Measurements from ENCODE around the gene HOXB5.

HOXB5 gene

GRCh38 chr17:48571826-48572417, 21.7 kb downstream of the HOXB5 start:
- DNase-seq: no peak

DNA sequence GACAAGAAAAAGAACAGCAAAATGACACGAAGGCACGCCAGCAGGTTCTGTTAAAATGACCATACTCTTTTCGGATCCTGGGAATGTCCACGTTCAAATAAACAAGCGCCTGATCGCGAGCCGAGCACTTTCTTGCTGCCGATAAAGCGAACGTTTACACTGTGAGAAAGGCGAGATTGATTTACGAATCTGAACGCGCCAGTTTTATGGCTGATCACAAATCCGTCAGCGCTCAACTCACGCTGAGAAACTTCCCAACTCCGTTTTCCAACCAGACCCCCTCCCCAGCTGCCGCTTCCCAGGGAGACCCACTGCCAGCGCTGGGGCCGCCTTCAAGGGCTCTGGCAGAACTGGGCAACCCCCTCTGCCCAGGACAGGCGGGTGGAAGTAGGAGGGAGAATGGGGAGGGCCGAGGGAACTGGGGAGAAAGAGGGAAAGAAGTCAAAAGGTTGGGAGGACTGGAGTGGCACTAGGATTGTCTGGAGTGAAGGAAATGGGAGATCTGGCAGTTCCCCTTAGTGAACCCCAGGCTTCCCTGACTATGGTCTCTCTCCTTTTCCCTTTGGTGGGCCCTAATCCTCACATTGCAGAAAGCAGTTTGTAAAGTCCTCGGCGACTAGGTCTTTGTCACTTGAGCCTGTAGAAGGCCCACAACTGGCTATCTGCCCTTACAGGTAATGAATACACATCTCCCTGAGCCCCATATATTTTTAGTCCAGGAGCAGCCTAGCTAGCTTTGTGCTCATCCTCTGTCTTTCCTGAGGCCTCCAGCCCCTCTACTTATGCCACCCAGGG, 22.4 kb downstream of the HOXB5 start:
- DNase-seq: no peak

- no peak for DNase-seq
Measured at GRCh38 chr17:48570325-48571023, 23.1 kb downstream of the HOXB5 start.

GRCh38 chr17:48569674-48570324, 23.8 kb downstream of the HOXB5 start:
- no peak for DNase-seq

DNA sequence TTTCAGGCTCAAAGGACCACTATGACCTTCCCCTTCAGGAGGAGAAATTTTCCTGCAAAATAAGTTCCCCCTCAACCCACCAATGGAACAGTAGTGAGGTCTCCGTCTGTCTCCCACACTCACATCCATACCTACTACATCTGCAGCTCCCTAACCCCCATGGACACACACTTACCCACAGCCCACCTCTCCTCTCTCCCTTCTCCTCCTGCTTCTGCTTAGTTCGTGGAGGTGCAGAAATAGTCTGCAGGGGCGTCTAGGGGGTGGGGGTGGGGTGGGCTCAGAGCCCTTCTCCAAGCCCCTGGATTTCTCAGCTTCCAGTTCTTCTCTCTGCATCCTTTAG, 24.4 kb downstream of the HOXB5 start:
- DNase-seq: no peak

GRCh38 chr17:48568499-48569239, 24.9 kb downstream of the HOXB5 start:
- DNase-seq: no peak

- no peak for DNase-seq
Measured at GRCh38 chr17:48567646-48568354, 25.8 kb downstream of the HOXB5 start.

DNA sequence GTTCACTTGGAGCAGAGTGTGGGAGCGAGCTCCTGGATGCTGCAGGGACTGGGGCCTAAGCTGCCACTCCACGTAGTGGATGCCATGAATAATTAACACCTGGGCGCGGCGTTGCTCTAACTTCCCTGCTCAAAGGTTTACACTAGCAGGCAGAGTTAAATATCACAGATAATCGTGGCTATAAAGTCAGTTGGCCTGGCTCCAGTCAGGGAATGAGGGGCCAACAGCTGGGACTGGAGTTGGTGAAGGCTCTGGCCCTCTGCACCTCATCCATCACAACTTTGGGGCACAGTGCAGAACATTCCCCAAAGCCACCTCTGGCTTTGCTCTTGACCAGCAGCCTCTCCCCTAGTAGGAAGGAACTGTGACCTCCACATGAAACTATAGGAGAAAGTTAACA, 26.4 kb downstream of the HOXB5 start:
- DNase-seq: no peak

GRCh38 chr17:48566717-48567116, 26.9 kb downstream of the HOXB5 start:
- no peak for DNase-seq

DNA sequence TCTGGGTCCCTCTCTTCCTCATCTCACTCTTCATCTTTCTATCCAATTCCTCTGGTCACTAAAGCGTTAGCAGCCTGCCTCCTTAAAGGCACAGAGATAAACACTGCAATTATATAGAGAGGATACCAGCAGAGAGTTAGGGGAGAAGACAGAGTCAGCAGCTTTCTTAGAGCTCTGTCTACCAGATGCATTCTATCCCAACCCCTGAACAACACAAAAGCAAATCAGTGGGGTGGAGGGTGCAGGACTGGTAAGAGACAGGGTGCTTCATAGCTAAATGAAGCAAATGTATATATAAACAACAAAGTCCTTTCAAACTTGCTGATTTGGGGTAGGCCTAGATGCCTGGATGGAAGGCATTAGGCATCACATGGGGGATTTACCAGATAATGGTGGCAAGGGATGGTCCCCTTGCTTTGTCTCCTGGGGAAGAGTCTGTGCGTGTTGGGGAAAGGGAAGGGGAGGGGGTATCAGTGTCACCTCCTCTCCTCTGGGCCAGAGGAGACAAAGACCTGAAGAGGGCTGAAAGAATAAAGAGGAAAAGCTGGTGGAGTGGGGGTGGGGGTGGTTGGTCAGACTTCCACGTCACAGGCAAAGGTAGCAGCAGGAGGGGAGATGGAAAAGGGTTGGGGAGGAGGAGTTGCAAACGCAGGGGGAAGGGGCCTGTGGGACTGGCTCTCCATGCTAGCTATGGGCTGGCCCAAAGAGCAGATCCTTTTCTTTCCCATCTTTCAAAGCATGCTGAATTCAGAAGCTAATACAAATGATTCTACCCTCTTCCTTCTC, 27.5 kb downstream of the HOXB5 start:
- no peak for DNase-seq

- DNase-seq: no peak
Measured at GRCh38 chr17:48565022-48565554, 28.5 kb downstream of the HOXB5 start.

DNA sequence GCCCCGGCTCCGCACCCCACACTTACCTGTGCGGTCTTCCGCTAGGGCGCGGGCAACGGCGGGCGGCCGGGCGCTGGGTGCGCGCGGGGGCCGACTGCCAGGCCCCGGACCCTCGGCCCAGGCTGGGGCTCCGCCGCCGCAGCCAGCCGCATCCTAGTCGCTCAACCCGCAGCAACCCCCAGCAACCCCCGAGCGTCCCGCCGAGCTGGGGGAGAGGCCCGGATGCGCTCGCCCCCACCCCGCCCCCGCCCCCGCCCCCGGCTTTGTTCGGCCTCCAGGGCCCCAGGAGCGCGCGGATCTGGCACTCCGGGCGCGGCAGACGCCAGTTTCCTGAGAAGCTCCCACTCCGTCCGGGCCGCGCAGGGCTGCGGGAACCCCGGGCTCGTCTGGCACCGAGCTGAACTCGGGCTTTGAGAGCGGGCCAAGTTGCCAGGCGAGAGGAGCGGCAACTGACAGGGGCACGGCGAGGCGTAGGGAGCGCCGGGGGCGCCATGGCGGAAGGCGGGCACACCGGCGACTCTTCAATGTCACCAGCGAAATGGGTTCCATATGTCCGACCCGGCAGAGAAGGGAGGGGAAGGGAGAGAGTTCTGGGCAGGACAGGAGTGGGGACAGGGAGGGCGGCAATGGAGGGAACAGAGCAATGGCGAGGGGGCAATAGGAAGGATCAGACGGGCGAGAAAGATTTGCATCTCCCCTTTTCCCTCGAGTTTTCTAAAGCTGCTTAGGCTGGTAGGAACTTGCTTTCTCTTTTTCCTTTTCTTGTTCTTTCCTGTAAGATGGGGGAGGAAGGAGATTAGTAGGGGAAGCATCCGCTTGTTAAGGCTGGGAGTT, 29.2 kb downstream of the HOXB5 start:
- DNase-seq: peak; percentile 53

DNA sequence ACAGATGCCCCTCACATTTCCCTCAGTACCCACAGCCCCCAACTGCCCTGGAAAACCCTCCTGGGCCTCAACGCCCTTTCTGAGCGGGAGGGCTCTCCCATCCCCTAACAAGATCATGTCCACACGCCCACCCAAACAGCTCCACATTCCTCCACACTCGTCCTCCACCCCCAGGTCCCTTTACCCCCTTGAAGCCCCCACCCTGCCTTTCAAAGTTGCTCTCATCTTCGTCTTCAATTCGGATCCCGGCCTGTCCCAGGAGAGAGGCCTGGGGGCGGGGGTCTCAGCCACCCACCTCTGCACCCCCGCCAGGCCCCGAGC, 29.8 kb downstream of the HOXB5 start:
- DNase-seq: no peak

DNA sequence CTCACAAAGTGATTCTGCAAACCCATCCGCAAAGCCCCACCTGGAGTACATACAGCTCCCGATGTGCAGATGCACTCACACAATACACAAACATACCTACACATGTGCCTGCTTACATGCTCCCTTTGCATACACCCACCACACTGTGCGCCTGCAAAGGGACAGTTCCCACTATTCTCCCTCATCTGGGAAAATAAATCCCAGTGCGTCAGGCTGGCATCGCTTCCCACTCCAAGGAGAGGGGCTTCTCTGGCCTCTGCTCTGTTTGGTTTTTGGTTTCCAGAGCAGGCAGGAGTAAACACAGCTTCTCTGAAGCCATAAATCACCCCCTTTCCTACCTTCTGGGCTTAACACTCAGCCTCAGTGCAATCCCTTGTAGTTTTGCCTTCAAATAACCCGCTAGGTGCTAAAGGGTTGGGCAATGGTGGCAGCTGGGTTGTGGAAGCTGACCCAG, 30.2 kb downstream of the HOXB5 start:
- DNase-seq: no peak

GRCh38 chr17:48562934-48563333, 30.6 kb downstream of the HOXB5 start:
- no peak for DNase-seq

DNA sequence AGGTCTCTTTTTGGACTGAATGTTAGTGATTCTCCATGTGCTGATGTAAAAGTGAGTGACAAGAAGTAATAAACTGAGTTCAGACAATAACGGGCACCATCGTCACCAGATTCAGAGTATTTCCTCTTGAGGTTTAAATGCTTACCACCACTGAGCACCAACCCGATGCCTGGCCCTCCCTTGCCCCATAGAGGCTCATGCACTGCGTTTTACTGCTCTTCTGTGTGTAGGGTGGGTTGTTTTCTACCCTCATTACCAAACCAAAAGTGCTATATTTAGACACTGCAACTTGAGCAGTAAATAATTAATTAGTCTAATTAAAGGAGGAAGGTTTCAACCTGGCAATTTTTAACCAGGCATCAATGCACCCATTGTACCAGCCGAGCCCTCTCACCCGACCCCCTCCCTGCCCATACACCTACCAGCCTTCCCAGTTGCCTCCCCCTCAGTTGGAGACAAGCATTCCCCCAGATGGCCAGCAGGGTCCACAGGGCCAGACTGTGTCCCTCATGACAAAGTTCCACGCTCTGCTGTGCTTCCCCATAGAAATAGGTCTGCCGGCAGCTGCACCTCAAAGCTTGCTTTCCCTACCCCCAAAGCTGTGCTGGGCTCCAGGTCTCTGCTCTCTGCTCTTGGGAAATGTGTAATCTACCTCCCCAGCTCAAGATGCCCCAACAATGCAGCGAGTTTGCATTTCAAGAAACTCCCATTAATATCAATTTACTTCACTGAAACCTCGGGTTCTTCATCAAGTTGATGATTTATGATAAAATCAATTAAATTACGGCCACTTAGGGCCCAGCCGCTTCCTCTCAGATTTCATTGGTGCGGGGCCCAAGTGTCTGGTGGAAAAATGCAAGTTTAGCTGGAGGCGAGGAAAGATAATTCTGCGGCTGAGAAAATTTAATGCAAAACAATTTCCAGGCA, 31.4 kb downstream of the HOXB5 start:
- DNase-seq: no peak

GRCh38 chr17:48559840-48560817, 33.5 kb downstream of the HOXB5 start:
- DNase-seq: no peak
